A673 (cell line): Measurements from ENCODE around the gene C3orf18.

Experiments used
- EZH2 ChIP-seq: fragments of 200-600 bp; sonication (generic); IDR thresholded peaks from 2 replicates; pipeline ENCODE4 v1.6.1; 2017; ENCODE audit warnings: borderline replicate concordance, low read depth, mild to moderate bottlenecking, mixed read lengths, antibody characterized with exemption, low read length; ENCODE audit not compliant: poor library complexity, severe bottlenecking
- TF ChIP-seq, protein P1 (sequence below): fragments of 300-800, 200-600 bp; sonication (generic); conservative IDR thresholded peaks from 2 replicates; pipeline ENCODE4 v1.5.1; 2017; ENCODE audit warnings: low read depth, mild to moderate bottlenecking, antibody characterized with exemption, low read length, moderate library complexity, mixed read lengths

DNA sequence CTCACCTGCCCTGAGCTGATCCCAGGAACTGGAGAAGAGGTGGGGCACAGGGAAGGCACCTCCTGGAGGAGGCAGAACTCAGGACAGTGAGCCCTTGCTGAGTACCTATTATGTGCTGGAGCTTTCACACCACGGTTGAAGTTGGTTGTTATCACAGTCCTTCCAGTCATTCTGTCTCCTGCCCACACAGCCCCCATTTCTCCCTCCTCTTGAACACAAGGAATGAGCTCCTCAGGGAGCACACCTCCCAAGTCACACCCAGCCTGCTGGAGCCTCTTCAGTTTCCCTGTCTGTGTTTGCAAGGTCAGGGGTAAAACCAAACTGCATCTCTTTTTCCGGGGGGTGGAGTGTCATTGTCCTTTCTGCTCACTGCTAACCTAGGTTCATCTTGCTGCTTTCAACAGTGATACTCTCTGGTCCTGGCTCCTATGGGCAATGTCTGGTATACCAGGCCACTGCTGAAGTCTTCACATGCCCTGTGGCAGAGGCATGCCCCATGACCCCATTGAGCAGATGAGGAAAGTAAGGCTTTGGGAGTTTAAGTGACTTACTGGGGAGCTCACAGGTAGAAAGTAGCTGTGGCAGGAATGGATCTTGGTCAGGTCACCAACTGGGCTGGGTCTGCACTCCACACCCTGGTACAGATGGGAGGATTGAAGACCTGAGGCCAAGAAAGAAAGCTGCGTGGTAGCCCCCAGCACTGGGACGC, 30.0 kb downstream of the C3orf18 start:
- TF ChIP-seq EZH2, result no peak
- TF ChIP-seq, protein P1, sequence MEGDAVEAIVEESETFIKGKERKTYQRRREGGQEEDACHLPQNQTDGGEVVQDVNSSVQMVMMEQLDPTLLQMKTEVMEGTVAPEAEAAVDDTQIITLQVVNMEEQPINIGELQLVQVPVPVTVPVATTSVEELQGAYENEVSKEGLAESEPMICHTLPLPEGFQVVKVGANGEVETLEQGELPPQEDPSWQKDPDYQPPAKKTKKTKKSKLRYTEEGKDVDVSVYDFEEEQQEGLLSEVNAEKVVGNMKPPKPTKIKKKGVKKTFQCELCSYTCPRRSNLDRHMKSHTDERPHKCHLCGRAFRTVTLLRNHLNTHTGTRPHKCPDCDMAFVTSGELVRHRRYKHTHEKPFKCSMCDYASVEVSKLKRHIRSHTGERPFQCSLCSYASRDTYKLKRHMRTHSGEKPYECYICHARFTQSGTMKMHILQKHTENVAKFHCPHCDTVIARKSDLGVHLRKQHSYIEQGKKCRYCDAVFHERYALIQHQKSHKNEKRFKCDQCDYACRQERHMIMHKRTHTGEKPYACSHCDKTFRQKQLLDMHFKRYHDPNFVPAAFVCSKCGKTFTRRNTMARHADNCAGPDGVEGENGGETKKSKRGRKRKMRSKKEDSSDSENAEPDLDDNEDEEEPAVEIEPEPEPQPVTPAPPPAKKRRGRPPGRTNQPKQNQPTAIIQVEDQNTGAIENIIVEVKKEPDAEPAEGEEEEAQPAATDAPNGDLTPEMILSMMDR, result no peak
